Measurements from ENCODE around the gene INTS3. TPM values are rescaled to one million over a fixed set of nuclear protein-coding genes. Genes with fewer than 3 reads are reported as not detected.

Gene INTS3
- total and polyA plus RNA-seq, 2 of the 8 experiments (the other 6 are each of a cell fraction or from before 2014, with no cell fraction given) = 66.8 to 93.2 TPM

DNA sequence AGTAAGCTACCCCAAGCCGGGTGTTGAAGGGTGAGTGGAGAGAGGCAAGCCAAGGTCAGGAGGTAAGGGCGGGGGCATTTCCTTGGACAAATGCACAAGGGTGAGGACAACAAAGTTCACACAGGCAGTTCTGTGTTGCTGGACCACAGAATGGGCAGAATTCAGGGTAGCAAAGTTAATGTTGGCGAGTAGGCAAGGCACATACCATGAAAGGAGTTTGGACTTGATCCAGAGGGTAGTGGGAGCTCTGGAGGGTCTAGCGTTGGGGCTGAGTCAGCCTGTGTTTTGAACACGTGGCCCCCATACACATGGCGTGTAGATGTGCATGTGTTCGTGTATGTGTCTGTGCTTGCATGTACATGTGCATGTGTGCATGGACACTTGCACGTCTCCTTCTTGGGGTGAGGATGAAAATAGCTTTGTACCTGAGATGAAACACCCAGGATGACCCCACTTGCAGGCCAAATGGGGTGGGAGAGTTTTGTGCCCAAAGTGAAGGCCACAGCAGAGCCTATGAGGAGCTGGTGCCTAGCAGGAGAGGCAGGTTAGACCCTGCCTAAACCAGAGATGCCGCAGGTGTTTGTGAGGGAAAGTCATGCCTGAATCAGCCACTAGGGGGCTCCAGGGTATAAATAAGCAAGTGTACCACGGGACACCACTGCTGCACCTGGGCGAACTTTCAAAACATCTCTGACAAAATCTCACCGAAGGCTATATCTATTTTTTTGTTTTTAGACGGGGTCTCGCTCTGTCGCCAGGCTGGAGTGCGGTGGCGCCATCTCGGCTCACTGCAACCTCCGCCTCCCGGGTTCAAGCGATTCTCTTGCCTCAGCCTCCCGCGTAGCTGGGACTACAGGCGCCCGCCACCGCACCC is 69.2 kb downstream of the INTS3 start (continued):
- TF ChIP-seq RAD21 (IDR thresholded peaks at IDR 0.05 in 1 of 2, conservative IDR thresholded peaks at IDR 0.05 in 1 of 2; ENCODE audit: low read depth in 2 of 2, low read length in 2 of 2) (peak; percentile 70 to 84), GABPA (IDR thresholded peaks at IDR 0.05; ENCODE audit: borderline replicate concordance, insufficient read depth, low read length) (peak; percentile 50; the same call in 1 of the 2 replicates)

Measured in H1 (cell line).